ENCODE data around the gene NPNT.

DNA sequence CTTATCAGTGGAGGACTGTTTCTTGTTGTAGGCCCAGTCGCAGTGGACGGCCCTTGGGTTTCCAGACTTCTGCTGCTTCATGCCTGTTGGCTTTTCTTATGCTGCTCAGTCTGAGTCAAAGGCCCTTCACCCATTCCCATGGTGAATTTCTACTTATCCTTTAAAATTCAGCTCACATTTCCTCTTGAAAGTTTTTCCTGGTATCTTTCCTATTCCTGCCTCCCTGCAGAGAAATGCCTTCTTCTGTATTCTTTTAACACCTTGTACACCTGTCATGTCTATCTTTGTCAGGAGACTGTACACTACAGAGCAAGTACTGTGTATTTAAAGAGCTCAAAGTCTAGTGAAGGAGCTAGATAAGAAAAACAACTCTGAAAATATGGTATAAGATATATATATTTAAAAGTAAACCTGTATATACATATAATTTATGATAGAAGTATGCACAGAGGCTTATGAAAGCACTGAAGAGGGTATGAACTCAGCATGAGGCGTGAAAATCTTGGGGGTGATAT is 22.0 kb downstream of the NPNT start:
- TF ChIP-seq ZNF70 (CRISPR knock-in tag; IDR thresholded peaks at IDR 0.05): no peak
- no peak for TF ChIP-seq ZFP30 (CRISPR knock-in tag; IDR thresholded peaks at IDR 0.05)
- no peak for TF ChIP-seq ARNTL (CRISPR knock-in tag; IDR thresholded peaks at IDR 0.05; ENCODE audit: borderline replicate concordance, low read depth)
- no peak for TF ChIP-seq RARB (CRISPR knock-in tag; IDR thresholded peaks at IDR 0.05)
- TF ChIP-seq, protein P1, sequence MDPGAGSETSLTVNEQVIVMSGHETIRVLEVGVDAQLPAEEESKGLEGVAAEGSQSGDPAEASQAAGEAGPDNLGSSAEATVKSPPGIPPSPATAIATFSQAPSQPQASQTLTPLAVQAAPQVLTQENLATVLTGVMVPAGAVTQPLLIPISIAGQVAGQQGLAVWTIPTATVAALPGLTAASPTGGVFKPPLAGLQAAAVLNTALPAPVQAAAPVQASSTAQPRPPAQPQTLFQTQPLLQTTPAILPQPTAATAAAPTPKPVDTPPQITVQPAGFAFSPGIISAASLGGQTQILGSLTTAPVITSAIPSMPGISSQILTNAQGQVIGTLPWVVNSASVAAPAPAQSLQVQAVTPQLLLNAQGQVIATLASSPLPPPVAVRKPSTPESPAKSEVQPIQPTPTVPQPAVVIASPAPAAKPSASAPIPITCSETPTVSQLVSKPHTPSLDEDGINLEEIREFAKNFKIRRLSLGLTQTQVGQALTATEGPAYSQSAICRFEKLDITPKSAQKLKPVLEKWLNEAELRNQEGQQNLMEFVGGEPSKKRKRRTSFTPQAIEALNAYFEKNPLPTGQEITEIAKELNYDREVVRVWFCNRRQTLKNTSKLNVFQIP (CRISPR knock-in tag; IDR thresholded peaks at IDR 0.05; ENCODE audit: borderline replicate concordance, low read depth): no peak
- no peak for TF ChIP-seq ESRRG (CRISPR knock-in tag; IDR thresholded peaks at IDR 0.05)
- TF ChIP-seq, protein P2, sequence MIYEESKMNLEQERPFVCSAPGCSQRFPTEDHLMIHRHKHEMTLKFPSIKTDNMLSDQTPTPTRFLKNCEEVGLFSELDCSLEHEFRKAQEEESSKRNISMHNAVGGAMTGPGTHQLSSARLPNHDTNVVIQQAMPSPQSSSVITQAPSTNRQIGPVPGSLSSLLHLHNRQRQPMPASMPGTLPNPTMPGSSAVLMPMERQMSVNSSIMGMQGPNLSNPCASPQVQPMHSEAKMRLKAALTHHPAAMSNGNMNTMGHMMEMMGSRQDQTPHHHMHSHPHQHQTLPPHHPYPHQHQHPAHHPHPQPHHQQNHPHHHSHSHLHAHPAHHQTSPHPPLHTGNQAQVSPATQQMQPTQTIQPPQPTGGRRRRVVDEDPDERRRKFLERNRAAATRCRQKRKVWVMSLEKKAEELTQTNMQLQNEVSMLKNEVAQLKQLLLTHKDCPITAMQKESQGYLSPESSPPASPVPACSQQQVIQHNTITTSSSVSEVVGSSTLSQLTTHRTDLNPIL (CRISPR knock-in tag; IDR thresholded peaks at IDR 0.05; ENCODE audit: low read depth): no peak

All from SK-N-SH treated with all-trans-retinoic acid at 6 μM for 48 hours (cell line).